Thyroid gland (tissue), 4 donors: ENCODE measurements around the gene SKIC8. TPM values are rescaled to one million over a fixed set of nuclear protein-coding genes. Genes with fewer than 3 reads are reported as not detected.

ENCODE experiments used
- DNase-seq, 2 donors: peaks; one replicate each; pipeline ENCODE4 v3.0.0-alpha.2; 2019
- H3K27ac ChIP-seq, 3 donors: fragments of 200-600 bp; sonication (generic); 1 replicate in 2 of 3; 2 replicates in 1 of 3; pipeline ENCODE4 v1.5.1; 2016 to 2019; ENCODE audit warnings: mild to moderate bottlenecking in 1 of 3, moderate library complexity in 1 of 3
- H3K27me3 ChIP-seq: fragments of 200-600 bp; sonication (generic); one replicate; pipeline ENCODE4 v1.5.1; 2019
- H3K36me3 ChIP-seq, 2 donors: fragments of 200-600 bp; sonication (generic); one replicate each; pipeline ENCODE4 v1.5.1; 2016 to 2019
- H3K4me1 ChIP-seq, 2 donors: fragments of 200-600 bp; sonication (generic); one replicate each; pipeline ENCODE4 v1.5.1; 2017 to 2019
- H3K4me3 ChIP-seq, 3 donors: fragments of 200-600 bp; sonication (generic); replicated peaks in 1 of 3; 1 replicate in 2 of 3; 2 replicates in 1 of 3; pipeline ENCODE4 v1.5.1; 2016; ENCODE audit warnings: mild to moderate bottlenecking in 1 of 3
- H3K9me3 ChIP-seq: fragments of 200-600 bp; sonication (generic); one replicate; pipeline ENCODE4 v1.5.1; 2017
- POLR2A ChIP-seq, 2 donors: fragments of 450-650 bp; IDR thresholded peaks; one replicate each; pipeline ENCODE4 v1.6.1; 2017; ENCODE audit warnings: antibody characterized with exemption in 2 of 2, mild to moderate bottlenecking in 2 of 2, moderate library complexity in 1 of 2
- WGBS, 2 donors: methylation state at CpG; one replicate each; pipeline ENCODE4 v1.1.5; 2017; 5-methylcytosine and 5-hydroxymethylcytosine counted together
- intact Hi-C: fragments of 100-400 bp; cut with DNase I; formaldehyde crosslinking; loops from one replicate; pipeline ENCODE4 v1.15.1; 2023
- total RNA-seq, 4 donors: library from RNA; depleted of rRNA; stranded (reverse); fragments of >200 nt; gene quantifications; one replicate each; pipeline ENCODE4 v1.2.3, GENCODE V29; 2016
- TF ChIP-seq, protein P1 (sequence below), 6 experiments: fragments of 200-600 bp in 3 of 6; fragments of 450-650 bp in 3 of 6; sonication (generic) in 3 of 6; IDR thresholded peaks; one replicate each; pipeline ENCODE4 v1.5.1; 2016 to 2019; ENCODE audit warnings: antibody characterized with exemption in 6 of 6, mild to moderate bottlenecking in 2 of 6, inconsistent platforms in 1 of 6, moderate library complexity in 1 of 6

Gene SKIC8
- total RNA-seq, 4 donors from 2014 or later: 87.0 to 113 (median 101) TPM

DNA sequence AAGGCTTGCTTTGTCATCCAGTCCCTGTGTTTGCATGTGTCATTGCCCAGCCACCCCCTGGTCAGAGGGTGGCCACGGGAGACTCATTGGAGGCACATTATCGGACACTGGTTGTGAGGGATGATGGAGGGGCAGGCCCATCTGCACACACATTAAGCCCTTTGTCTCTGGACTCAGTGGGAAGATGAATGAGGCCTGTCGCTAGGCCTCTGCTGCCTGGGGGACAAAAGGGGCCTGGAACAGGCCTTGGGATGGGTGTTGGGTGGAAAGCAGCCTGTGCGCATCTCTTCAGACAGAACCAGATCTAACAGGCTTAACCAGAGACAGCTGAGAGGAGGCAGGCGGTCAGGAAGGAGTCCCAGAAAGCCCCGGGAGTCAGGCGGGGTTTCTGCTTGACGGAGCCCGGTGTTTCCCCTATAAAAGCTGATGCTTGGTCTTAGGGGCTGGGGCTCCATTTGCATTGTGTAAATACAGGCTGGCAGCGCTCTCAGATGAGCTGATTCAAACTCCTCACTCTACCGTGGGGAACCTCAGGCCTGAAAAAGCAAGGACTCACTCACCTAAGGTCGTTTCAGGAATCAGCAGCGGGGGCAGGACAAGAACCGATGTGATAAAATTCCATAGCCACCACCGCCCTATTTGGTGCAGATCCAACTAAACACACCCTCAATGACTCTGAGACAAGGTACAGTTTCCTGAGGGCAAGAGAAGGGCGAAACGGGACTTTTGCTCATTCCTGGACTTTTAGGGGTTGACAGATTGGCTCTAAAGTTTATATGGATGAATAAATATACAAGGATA is 17.1 kb upstream of the SKIC8 start:
- 65 to 72% methylated on average over 17 of the region's 17 CpGs for WGBS, 2 donors
- no peak overlapping the region for H3K27ac ChIP-seq
- intact Hi-C loops: loop anchor here (10.0 kb wide), 1 partner anchor 168 kb away; no protein-coding TSS in a partner anchor

DNA sequence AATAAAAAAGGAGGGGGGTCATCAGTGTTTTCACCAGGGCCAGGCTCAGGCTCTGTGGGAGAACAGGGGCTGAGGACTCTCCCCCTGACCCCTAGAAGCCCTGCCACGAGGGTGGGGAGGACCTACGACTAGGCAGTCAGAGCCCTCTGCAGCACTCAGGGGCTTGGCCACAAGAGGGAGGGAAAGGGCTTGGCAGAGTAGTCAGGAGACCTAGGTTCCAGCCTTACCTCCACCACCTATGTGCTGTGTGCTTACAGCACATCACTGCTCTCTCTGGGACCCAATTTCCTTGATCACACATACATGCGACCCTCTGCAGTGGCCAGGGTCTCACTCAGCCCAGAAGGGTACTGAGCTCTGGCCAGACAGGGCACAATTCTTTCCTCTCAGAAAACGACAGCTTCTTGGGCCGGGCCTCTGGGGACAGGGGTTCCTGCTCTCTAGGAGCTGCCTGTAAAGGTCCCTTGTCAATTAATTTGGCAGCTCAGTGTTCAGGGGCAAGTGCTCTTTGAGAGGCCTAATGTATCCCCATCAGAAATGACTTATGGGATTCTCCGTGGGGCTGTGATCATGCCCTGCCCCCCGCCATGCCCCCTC is 16.4 kb upstream of the SKIC8 start:
- H3K4me1 ChIP-seq: no peaks in the 10 kb centered on the region
- no peaks in the 10 kb centered on the region for H3K9me3 ChIP-seq
- no peak overlapping the region for H3K27ac ChIP-seq
- 61 to 72% methylated on average over 5 to 6 of the region's 7 CpGs for WGBS, 2 donors
- no peaks in the 10 kb centered on the region for H3K36me3 ChIP-seq
- H3K27me3 ChIP-seq: no peaks in the 10 kb centered on the region
- intact Hi-C loops: loop anchor here (10.0 kb wide), 1 partner anchor 169 kb away; no protein-coding TSS in a partner anchor
- no peak overlapping the region for H3K4me3 ChIP-seq
- TF ChIP-seq, protein P1, sequence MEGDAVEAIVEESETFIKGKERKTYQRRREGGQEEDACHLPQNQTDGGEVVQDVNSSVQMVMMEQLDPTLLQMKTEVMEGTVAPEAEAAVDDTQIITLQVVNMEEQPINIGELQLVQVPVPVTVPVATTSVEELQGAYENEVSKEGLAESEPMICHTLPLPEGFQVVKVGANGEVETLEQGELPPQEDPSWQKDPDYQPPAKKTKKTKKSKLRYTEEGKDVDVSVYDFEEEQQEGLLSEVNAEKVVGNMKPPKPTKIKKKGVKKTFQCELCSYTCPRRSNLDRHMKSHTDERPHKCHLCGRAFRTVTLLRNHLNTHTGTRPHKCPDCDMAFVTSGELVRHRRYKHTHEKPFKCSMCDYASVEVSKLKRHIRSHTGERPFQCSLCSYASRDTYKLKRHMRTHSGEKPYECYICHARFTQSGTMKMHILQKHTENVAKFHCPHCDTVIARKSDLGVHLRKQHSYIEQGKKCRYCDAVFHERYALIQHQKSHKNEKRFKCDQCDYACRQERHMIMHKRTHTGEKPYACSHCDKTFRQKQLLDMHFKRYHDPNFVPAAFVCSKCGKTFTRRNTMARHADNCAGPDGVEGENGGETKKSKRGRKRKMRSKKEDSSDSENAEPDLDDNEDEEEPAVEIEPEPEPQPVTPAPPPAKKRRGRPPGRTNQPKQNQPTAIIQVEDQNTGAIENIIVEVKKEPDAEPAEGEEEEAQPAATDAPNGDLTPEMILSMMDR (IDR thresholded peaks at IDR 0.05): no peak
- no peak for TF ChIP-seq POLR2A (IDR thresholded peaks at IDR 0.05)
- DNase-seq: no peak

More for the DNA sequence above, 17.1 kb upstream of the SKIC8 start:
- no peak for DNase-seq
- no peaks in the 10 kb centered on the region for H3K27me3 ChIP-seq
- TF ChIP-seq POLR2A (IDR thresholded peaks at IDR 0.05): no peak
- TF ChIP-seq, protein P1 (IDR thresholded peaks at IDR 0.05): no peak
- H3K36me3 ChIP-seq: no peaks in the 10 kb centered on the region
- no peaks in the 10 kb centered on the region for H3K4me1 ChIP-seq
- no peaks in the 10 kb centered on the region for H3K9me3 ChIP-seq
- H3K4me3 ChIP-seq: no peak overlapping the region

DNA sequence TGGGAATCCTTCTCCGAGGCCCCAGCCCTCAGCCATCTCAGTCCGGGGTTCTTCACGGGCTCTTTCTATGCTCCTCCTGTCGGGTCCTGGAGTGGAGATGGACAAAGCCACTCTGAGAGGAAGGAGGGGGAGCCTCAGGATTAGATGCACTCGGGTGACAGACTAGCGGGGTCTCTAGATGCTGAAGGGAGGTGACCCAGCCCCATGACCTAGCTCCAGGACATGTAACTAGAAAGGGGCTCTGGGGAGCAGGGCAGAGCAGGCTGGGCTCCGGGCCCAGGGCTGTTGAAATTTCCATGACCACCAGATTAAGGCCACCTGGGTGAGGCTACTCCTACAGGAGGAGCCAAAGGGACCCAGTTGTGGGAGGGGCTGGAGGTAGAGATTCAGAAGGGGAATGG is 14.8 kb upstream of the SKIC8 start:
- no peaks in the 10 kb centered on the region for H3K36me3 ChIP-seq
- H3K9me3 ChIP-seq: no peaks in the 10 kb centered on the region
- no peak overlapping the region for H3K27ac ChIP-seq
- no peaks in the 10 kb centered on the region for H3K4me1 ChIP-seq
- H3K27me3 ChIP-seq: no peaks in the 10 kb centered on the region
- no peak for DNase-seq
- intact Hi-C loops: loop anchor here (10.0 kb wide), 1 partner anchor 171 kb away; no protein-coding TSS in a partner anchor
- TF ChIP-seq, protein P1 (IDR thresholded peaks at IDR 0.05): no peak
- no peak for TF ChIP-seq POLR2A (IDR thresholded peaks at IDR 0.05)
- 72 to 75% methylated on average over 7 of the region's 7 CpGs for whole genome bisulfite sequencing, 2 donors
- H3K4me3 ChIP-seq: no peak overlapping the region

DNA sequence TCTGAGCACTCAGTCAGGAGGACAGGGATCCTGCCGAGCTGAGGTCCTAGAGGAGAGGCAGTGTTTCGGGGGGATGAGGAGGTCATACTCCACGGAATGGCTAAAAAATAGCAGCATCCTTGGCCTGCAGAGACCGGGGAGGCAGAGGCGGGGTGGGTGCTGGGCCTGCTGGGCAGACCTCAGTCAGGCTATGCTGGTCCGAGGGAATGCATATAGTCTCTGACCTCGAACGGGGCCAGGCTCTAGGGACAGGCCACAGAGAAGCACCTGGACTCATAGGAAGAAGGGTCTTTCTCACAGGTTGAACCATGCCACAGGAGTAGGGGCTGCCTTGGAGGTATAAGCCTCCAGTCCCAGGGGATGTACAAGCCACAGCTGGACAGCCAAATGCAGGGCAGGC is 14.0 kb upstream of the SKIC8 start:
- no peak overlapping the region for H3K4me3 ChIP-seq
- H3K36me3 ChIP-seq: no peaks in the 10 kb centered on the region
- DNase-seq: no peak
- no peaks in the 10 kb centered on the region for H3K27me3 ChIP-seq
- H3K4me1 ChIP-seq: peaks cover 0 to 3% of the 10 kb centered on the region in 2 donors
- intact Hi-C loops: loop anchor here (10.0 kb wide), 1 partner anchor 171 kb away; no protein-coding TSS in a partner anchor
- 74 to 78% methylated on average over 8 of the region's 8 CpGs for WGBS, 2 donors
- no peaks in the 10 kb centered on the region for H3K9me3 ChIP-seq
- TF ChIP-seq POLR2A (IDR thresholded peaks at IDR 0.05): no peak
- TF ChIP-seq, protein P1 (IDR thresholded peaks at IDR 0.05): no peak
- no peak overlapping the region for H3K27ac ChIP-seq

DNA sequence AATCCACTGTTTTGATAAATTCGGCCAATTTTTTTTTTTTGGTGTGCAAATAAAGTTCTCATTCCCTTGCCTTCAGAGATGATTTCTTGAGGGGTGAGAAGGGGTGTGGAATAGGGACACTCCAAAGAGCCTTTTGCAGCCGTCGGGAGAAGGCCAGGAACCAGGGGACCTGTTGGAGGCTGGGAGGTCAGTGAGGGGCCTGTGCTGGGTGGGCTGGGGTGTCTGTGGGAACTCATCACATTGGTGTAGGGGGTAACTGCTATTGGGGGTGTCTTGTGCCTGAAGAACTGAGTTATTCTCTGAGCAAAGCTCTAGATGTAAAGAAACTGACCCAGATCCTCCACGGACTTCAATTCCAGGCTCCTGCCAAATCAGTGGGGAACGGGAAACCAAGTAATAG is 13.5 kb upstream of the SKIC8 start:
- Histone ChIP-seq H3K4me1 (peaks cover 0 to 6% of the 10 kb centered on the region in 2 donors), H3K27ac (no peak overlapping the region), H3K36me3 (no peaks in the 10 kb centered on the region), H3K4me3 (no peak overlapping the region), H3K9me3 (no peaks in the 10 kb centered on the region), H3K27me3 (no peaks in the 10 kb centered on the region)
- no peak for TF ChIP-seq POLR2A (IDR thresholded peaks at IDR 0.05)
- TF ChIP-seq, protein P1 (IDR thresholded peaks at IDR 0.05): no peak
- DNase-seq: no peak
- WGBS, 2 donors: 79 to 82% methylated on average over 5 of the region's 5 CpGs
- intact Hi-C loops: loop anchor here (10.0 kb wide), 1 partner anchor 172 kb away; no protein-coding TSS in a partner anchor
